HG03439 (cell line): ENCODE measurements around the gene ZC3H4.

Source experiments
- ATAC-seq: cut with Tn5 transposase; IDR thresholded peaks from one replicate; pipeline ENCODE4 v1.9.1; 2021; ENCODE audit warnings: mild to moderate bottlenecking, moderate library complexity; ENCODE audit not compliant: unreplicated experiment

ZC3H4 gene

DNA sequence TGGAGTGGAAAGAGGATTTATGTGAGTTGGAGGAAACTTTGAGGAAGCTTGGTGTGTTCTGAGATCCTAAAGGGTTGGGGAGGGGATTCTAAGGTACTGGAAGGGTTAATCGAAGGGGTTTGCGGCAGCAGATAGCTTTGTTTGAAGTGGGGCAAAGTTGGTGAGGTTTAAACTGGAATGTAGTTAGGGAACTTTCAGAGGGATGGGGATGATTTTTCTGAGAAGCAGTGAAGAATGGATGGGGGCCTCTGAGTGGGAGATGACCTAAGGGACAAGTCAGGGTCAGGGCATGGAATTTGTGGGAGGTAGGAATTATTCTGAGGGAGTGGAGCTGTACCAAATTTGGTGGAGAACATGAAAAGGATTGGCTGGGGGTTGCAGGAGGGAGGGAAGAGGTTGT is 21.0 kb upstream of the ZC3H4 start:
- no peak for ATAC-seq

DNA sequence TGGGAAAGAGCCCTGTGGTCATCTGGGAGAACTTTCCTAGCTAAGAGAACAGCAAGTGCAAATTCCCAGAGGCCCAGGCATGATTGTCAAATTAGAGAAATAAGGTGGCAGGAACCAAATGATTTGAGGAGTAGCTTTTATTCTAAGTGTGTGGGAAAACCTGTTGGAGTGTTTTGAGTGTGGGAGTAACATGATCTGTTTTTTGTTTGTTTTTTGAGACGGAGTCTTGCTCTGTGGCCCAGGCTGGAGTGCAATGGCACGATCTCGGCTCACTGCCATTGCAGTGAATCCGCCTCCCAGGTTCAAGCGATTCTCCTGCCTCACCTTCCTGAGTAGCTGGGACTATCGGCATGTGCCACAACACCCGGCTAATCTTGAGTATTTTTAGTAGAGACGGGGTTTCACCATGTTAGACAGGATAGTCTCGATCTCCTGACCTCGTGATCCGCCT is 19.5 kb upstream of the ZC3H4 start:
- ATAC-seq: no peak

DNA sequence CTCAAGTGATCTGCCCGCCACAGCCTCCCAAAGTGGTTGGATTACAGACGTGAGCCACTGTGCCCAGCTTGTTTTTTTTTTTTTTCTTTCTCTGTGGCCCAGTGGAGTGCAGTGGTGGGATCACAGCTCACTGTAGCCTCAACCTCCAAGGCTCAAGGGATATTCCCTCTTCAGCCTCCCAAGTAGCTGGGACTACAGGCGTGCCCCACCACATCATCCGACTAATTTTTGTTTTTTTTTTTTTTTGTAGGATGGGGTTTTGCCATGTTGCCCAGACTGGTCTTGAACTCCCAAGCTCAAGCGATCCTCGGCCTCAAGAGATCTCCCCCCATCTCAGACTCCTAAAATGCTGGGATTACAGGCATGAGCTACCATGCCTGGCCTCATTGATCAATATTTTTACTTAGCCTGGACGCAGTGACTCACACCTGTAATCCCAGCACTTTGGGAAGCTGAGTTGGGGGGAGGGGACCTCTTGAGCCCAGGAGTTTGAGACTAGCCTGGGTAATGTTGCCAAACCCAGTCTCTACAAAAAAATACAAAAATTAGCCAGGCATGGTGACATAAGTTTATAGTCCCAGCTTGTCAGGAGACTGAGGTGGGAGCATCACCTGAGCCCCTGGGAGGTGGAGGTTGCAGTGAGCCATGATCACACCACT is 18.7 kb upstream of the ZC3H4 start:
- no peak for ATAC-seq

DNA sequence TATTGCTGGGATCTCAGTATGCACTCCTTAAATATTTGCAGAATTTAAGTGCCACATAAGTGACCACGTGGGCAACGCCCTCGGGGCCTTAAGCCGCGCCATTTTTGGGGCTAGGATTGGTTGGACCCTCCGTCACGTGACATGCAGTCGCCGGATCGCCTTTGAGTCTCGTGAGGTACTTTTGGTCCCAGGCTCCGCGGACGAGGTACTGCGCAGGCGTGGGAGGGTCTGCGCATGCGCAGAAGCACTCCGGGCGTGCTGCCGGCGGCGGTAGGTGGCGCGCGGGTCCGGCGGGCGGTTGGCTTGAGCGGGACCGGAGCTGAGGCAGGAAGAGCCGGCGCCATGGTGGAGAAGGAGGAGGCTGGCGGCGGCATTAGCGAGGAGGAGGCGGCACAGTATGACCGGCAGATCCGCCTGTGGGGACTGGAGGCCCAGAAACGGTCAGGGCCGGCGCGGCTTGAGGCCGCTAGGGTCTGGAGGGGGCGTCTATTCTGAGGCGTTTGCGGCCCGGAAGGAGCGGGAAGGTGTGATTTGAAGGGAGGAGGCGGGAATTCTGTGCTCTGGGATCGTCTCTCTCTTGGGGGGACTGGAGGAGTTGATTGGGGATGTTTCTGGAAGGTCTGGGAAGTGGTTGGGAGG is 17.1 kb upstream of the ZC3H4 start, which contains the start of gene SAE1:
SAE1 (plus strand) TSS at position 247 of the 639 bp plus-strand sequence; CDS start at position 343, 96 bp downstream.
- peak; percentile 86 for ATAC-seq

DNA sequence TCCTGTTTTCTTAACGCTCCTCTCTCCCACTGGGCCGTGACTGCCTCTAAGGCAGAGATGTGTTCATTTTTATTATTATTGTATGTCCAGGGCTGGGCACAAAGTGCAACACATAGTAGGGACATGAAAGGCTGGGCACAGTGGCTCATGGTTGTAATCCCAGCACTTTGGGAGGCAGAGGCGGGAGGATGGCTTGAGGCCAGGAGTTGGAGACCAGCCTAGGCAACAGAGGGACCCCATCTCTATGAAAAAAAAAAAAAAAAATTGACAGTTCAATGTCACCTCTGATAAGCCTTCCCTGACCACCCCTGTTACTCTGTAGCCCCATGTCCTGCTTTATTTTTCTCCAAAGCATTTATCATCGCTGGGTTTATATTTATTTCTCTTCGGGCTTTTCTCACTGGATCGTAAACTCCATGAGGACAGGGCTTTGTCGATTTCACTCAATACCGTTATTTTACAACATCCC is 16.6 kb upstream of the ZC3H4 start:
- ATAC-seq: no peak

DNA sequence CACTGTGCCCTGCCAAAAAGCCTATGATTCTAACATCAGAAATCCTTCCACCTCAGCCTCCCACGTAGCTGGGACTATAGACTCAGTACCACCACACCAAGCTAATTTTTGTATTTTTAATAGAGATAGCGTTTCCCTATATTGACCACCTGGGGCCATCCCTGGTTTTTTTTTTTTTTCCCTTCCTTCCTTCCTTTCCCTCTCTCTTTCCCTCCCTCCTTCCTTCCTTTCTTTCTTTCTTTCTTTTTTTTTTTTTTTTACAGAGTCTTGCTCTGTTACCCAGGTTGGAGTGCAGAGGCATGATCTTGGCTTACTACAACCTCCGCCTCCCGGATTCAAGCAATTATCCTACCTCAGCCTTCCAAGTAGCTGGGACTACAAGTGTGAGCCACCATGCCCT is 16.0 kb upstream of the ZC3H4 start:
- no peak for ATAC-seq

DNA sequence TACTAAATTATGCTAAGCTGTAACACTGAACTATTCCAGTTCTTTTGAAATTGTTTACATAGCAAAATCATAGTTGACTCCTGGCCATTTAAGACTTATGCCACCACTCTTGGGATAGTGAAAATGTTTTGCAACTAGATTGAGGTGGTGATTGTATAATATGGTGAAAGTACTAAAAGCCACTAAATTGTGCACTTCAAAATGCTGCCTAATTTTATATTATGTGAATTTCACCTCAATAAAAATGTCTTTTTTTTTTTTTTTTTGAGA is 12.0 kb upstream of the ZC3H4 start:
- no peak for ATAC-seq

DNA sequence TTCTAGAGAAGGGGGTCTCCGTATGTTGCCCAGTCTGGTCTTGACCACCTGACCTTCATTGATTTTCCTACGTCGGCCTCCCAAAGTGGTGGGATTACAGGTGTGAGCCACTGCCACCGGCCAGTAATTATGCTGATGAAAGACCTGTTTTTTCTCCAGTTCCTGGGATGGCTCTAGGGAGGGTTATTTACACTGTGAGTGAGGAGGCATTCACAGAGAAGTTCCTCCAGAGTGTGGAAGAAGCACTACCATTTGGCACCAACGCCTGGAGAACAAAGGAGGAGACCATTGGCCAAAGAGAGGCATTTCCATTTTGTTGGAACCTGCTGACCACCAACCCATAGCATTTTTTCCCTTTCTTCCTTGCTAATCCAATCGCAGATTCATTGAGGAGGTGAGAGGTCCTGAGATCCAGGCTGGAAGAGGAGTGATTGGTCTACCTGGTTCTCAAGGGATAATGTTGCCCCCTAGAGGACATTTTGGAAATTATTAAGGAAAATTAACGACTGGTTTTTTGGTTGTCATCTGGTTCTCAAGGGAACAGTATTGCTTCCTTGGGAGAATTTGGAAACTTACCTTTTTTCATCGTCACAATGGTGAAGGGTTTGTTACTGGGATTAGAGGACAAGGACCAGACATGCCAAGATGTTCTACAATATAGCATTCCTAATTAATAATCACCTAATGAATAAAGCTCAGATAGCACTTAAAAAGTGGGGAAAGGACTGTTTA is 11.5 kb upstream of the ZC3H4 start:
- no peak for ATAC-seq

DNA sequence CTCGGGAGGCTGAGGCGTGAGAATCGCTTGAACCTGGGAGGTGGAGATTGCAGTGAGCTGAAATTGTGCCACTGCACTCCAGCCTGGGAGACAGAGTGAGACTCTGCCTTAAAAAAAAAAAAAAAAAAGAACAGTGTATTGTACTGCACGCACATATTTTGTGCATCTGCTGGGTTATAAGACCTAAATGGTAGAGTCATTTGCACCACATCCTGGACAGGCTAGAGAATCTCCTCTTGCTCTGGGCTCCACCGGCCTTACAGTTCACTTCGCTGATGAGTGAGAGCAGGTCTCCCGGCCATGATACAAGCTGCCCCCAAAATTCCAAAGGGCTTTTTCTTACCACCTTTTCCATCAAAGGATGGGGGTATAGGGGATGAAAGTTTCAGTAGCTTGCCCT is 9.8 kb upstream of the ZC3H4 start:
- no peak for ATAC-seq

DNA sequence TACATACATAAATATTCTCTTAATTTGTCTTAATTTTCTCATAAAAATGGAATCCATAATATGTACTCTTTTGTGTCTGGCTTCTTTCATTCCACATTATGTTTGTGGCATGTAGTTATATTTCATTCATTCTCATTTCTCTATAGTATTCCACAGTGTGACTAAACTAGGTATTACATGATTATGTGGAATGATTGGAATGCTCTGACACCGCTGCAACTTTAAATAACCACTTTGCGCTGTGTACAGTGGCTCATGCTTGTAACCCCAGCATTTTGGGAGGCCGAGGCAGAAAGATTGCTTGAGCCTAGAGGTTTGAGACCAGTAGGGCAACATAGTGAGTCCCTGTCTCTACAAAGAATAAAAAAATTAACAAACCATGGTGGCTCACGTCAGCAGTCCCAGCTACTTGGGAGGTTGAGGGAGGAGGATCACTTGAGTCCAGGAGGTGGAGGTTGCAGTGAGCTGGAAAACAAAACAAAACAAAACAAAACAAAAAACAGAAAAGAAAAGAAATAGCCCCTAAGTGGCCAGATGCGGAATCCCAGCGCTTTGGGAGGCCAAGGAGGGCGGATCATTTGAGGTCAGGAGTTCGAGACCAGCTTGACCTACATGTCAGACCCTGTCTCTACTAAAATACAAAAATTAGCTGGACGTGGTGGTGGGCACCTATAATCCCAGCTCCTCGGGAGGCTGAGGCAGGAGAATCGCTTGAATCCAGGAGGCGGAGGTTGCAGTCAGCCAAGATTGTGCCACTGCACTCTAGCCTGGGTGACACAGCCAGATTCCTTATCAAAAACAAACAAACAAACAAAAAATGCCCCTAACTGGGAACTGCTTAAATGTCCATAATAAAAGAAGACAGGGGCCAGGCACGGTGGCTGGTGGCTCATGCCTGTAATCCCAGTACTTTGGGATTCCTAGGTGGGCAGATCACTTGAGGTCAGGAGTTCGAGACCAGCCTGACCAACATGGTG is 9.1 kb upstream of the ZC3H4 start:
- ATAC-seq: no peak

DNA sequence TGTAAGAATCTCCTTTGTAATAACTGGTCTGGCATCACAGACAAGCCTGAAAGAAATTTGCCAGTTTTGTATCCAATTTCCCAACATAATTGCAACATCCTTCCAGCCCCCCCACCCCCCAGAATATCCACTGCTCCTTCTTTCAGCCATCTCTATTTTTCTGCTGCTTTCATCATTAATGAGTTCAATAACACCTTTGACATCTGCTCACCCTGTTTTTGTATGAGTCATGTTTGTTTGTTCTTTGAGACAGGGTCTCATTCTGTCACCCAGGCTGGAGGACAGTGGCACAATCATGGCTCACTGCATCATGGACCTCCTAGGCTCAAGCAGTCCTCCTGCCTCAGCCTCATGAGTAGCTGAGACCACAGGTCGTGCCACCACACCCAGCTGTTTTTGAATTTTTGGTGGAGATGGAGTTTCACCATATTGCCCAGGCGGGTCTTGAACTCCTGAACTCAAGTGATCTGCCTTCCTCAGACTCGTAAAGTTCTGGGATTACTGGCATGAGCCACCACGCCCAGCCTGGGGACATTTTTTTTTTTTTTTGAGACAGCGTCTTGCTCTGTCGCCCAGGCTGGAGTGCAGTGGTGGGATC is 7.0 kb upstream of the ZC3H4 start:
- ATAC-seq: no peak

DNA sequence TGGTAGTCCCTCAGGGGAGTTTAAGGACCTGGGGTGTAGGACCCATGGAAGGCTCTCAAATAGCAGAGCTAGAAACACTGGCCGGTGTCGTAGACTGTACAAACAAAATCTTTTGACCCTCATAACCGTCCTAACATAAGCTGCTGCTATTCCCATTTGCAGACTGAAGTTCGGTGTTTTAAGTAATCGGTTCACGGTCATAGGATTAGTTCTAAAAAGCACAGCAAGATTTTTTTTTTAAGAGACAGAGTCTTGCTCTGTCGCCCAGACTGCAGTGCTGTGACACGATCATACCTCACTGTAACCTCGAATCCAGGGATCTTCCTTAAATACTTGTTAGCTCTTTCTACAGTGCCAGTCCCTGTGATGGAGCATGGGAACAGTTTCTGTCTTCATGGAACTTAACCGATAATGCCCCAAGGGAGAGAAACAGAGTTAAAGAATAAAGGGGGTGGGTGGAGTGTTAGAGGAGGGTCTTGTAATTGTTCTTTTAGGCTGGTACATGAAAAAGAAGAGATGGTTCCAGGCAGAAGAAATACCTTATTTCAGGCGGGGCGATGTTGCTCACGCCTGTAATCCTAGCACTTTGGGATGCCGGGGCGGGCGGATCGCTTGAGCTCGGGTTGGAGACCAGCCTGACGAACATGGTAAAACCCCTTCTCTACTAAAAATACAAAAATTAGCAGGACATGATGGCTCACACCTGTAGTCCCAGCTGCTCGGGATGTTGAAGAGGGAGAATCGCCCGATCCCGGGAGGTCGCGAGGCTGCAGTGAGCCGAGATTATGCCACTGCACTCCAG is 475 bp upstream of the ZC3H4 start:
- ATAC-seq: no peak

DNA sequence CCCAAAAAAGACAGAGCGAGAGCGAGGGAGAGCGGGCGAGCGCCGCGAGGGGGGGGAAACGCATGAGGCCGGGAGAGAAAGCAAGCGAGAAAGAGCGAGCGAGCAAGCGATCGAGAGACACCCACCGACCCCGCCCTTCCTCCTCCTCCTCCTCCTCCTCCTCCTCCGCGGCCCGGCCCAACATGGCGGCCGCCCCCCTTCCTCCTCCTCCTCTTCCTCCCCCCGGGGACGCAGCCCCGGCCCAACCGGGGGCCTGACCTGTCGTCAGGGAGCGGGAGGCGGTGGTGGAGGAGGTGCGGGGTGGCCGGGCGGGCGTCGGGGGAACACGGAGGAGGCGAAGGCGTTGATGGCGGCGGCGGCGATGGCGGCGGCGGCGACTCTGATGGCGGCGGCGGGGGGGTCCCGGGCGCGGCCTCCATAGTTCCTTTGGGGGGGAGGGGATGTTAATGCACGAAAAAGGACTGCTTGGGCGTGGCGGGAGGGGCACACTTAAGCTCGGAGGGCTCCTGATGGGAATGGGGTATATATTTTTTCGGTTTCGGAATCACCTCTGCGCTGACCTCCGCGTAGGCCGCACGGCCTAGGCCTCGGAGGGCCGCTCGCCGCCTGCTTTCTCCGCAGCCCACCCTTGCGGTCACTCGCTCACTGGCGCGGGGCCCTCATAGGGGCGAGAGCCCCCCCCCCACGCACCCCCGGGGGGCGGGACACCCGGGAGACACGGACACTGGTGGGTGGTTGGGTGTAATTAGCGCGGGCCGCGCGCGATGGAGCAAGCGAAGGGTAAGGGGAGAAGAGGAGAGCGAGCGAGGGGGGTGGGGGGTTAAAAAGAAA is 1.2 kb downstream of the ZC3H4 start:
- peak; percentile 25 for ATAC-seq

DNA sequence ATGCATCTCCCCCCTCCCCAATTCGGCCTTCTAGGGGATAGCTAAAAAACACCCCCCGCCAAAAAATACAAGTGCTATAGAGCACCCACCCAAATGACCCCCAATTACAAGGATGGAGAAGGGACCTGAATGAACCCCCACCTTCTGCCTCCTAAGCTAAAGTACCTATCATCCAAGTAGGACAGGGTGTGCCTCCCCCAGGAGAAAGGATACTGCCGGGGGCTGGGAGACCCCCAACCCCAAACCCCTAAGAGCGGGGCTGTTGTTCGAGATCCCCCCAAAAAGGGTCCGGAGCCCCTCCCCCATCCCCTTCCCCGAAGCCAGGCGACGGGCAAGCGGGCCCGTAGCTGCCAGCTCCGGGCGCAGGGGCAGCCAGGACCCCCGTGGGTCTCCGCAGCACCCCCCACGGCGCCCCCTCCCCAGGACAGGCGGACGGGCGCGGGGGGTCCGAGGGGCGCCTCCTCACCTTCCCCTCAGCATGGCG is 1.9 kb downstream of the ZC3H4 start:
- ATAC-seq: no peak

DNA sequence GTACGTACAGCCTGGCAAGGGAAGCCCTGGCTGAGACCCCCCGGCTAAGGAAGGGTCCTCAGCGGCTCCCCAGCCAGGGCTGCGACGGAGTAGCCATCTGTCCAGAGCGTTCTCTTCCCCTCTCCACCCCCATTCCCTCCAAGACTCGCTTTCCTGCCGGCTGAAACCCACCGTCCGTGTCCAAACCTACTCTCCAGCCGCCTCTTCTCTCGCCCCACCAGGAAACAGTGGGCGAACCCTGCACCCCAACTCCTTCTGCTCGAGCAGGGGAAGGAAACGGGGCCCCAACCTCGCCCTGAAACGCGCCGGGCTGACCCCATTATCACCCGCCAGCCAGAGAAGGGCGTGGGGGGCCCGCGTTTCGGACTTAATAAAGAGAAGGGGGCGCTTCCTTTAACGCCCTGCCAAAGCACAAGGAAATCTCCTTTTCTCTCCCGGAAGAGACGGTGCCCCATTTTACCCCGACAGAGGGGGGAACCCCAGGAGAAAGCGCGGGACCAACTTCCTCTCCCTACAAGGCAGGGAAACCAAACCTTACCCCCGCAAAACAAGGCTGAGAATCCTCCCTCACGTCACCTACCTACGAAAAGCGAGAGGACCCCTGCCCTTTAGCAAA is 2.5 kb downstream of the ZC3H4 start:
- no peak for ATAC-seq

DNA sequence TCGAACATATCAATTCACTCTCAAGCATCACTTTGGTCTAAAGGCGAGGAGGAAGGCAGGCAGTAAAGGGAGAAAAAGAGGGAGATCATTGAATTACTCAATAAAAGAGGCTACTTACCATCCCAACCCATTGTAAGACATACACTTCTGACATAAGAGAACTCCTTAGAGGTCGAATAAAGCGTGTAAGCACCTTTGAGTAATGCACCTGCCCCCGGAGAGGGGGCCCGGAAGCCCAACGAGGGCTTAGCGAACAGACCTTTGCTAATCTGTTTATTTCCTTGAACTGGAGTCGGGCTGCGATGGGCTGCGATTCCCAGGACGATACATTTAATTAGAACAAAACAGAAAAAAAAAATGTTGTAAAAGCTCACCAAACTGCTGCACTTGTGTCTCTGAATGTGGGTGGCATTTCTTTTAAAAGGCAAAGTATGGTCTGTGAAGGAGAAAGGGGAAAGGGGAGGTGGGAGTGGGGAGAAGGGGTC is 3.0 kb downstream of the ZC3H4 start:
- no peak for ATAC-seq

DNA sequence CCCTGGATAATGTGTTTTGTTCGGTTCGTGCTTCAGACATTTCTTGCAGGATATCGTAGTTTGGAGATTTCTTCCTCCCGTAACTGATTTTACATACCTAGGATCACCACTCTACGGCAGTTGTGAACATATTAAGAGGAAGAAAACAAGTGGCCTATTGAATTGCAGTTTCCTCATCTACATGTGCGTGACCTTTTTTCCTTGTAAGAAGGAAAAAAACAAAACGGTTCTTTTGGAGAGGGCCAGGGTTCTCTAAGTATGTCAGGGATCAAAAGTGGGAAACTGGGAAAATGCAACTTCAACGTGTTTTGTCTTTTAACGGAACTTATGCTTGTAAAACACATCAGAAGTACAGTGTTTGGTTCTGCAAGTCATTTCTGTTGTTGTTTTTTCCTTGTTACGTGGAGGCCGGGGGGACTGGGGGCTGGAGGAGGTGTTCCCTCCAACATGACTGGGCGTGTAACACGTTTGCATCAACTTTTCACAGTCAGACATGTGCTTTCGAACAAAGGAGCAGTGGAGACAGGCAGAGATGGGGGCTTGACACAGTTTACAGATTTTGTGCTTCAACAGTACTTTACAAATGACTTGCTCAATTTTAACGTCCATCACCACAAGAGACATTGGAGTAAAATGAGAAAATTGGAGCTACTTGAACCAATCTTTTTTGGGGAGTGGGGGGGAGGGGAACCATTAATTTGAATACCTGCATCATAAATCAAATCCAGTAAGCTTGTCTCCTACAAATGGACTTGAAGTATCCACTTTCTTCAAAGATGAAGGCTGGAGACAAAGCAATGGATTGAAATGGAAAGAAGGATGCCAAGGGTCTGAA is 3.8 kb downstream of the ZC3H4 start:
- no peak for ATAC-seq
